NB4 (cell line): ENCODE results near the gene FBXW5.

Experiments
- CTCF ChIP-seq: IDR thresholded peaks from one replicate; pipeline ENCODE4 v1.5.1; 2012; ENCODE audit warnings: low read depth, low read length
- MAX ChIP-seq: IDR thresholded peaks from 2 replicates; pipeline ENCODE4 v1.6.1; 2011; ENCODE audit warnings: low read depth, low read length
- MYC ChIP-seq: IDR thresholded peaks from 2 replicates; pipeline ENCODE4 v1.6.1; 2011; ENCODE audit warnings: low read depth, low read length
- POLR2A ChIP-seq: IDR thresholded peaks from 2 replicates; pipeline ENCODE4 v1.6.1; 2011; ENCODE audit warnings: mild to moderate bottlenecking; ENCODE audit not compliant: insufficient read length; ENCODE audit errors: extremely low read depth

GRCh38 chr9:136941231-136942111 lies 3.1 kb downstream of the FBXW5 start:
- TF ChIP-seq POLR2A (no peak), CTCF (no peak), MAX (no peak), MYC (no peak)
